Fibroblast of mammary gland (primary cell): ENCODE data around the gene NOC4L.

Experiments
- DNase-seq: peaks from one replicate; pipeline ENCODE4 v3.0.0-alpha.2; 2010; ENCODE audit warnings: low read depth
- H3K4me3 ChIP-seq: 2 replicates; pipeline ENCODE4 v1.5.1; 2011; ENCODE audit warnings: low read depth, mild to moderate bottlenecking, low read length, moderate library complexity; ENCODE audit not compliant: control insufficient read depth
- CTCF ChIP-seq: conservative IDR thresholded peaks from 2 replicates; pipeline ENCODE4 v1.5.1; 2011; ENCODE audit warnings: low read depth, low read length, inconsistent platforms; ENCODE audit not compliant: control insufficient read depth, insufficient read depth

NOC4L gene

GRCh38 chr12:132103542-132104308 is 40.5 kb upstream of the NOC4L start:
- TF ChIP-seq CTCF: no peak
- H3K4me3 ChIP-seq: no peak overlapping the region
- DNase-seq: no peak

- TF ChIP-seq CTCF: no peak
- DNase-seq: no peak
- H3K4me3 ChIP-seq: no peak overlapping the region
These were observed 38.8 kb upstream of the NOC4L start for GRCh38 chr12:132105467-132105866.

- peak; percentile 24 for DNase-seq
- no peak for TF ChIP-seq CTCF
These were observed 37.3 kb upstream of the NOC4L start for GRCh38 chr12:132106921-132107320.

GRCh38 chr12:132108211-132108832 is 35.9 kb upstream of the NOC4L start:
- no peak for DNase-seq
- H3K4me3 ChIP-seq: no peak overlapping the region
- no peak for TF ChIP-seq CTCF

More at GRCh38 chr12:132106921-132107320, 37.3 kb upstream of the NOC4L start:
- H3K4me3 ChIP-seq: no peak overlapping the region

- DNase-seq: peak; percentile 2
- TF ChIP-seq CTCF: no peak
- no peak overlapping the region for H3K4me3 ChIP-seq
These were observed 34.5 kb upstream of the NOC4L start for GRCh38 chr12:132109741-132110140.

- no peak for TF ChIP-seq CTCF
- H3K4me3 ChIP-seq: no peak overlapping the region
- no peak for DNase-seq
These were observed 33.6 kb upstream of the NOC4L start for GRCh38 chr12:132110677-132111076.
